Adrenal gland (tissue), 5 donors: ENCODE results near the gene HCCS.

Experiments
- CTCF ChIP-seq, 6 experiments: fragments of 450-650 bp in 4 of 6; fragments of 200-600 bp in 2 of 6; sonication (generic) in 1 of 6; IDR thresholded peaks; 1 replicate in 5 of 6; 2 replicates in 1 of 6; pipeline versions ENCODE4 v1.5.1 to v1.8.0; 2016 to 2021; ENCODE audit warnings: antibody characterized with exemption in 6 of 6, mild to moderate bottlenecking in 2 of 6, moderate library complexity in 1 of 6
- POLR2A ChIP-seq, 2 donors: fragments of 450-650 bp; IDR thresholded peaks; one replicate each; pipeline ENCODE4 v1.6.1; 2017; ENCODE audit warnings: antibody characterized with exemption in 2 of 2, mild to moderate bottlenecking in 2 of 2, moderate library complexity in 1 of 2
- donor health status: DM: no; HTN: no; CAD: no.

GRCh38 chrX:11131146-11131545 is 20.0 kb downstream of the HCCS start:
- TF ChIP-seq CTCF (IDR thresholded peaks at IDR 0.05) (no peak), POLR2A (IDR thresholded peaks at IDR 0.05) (no peak)
